Neuronal stem cell (in vitro differentiated cells): ENCODE measurements around the gene F8A3.

Source experiments
- DNase-seq: peaks from one replicate; pipeline ENCODE4 v3.0.0-alpha.2; 2013; ENCODE audit warnings: low spot score
- H2AFZ ChIP-seq: one replicate; pipeline ENCODE4 v1.6.1; 2013; ENCODE audit warnings: mild to moderate bottlenecking, low read length, inconsistent platforms
- H2AK5ac ChIP-seq: 2 replicates; pipeline ENCODE4 v1.6.1; 2013; ENCODE audit warnings: low read depth, mild to moderate bottlenecking, inconsistent platforms, low read length, moderate library complexity, mixed read lengths
- H2BK120ac ChIP-seq: 2 replicates; pipeline ENCODE4 v1.6.1; 2013; ENCODE audit warnings: low read depth, mild to moderate bottlenecking, inconsistent platforms, low read length, moderate library complexity, mixed read lengths
- H2BK12ac ChIP-seq: one replicate; pipeline ENCODE4 v1.6.1; 2013; ENCODE audit warnings: low read length, inconsistent platforms
- H2BK15ac ChIP-seq: 2 replicates; pipeline ENCODE4 v1.6.1; 2013; ENCODE audit warnings: mild to moderate bottlenecking, low read length, inconsistent platforms, mixed read lengths
- H2BK5ac ChIP-seq: one replicate; pipeline ENCODE4 v1.6.1; 2013; ENCODE audit warnings: inconsistent platforms, mild to moderate bottlenecking, low read length, moderate library complexity
- H3K14ac ChIP-seq: one replicate; pipeline ENCODE4 v1.6.1; 2013; ENCODE audit warnings: low read length, inconsistent platforms
- H3K18ac ChIP-seq: 2 replicates; pipeline ENCODE4 v1.6.1; 2013; ENCODE audit warnings: low read length, inconsistent platforms
- H3K23ac ChIP-seq: 2 replicates; pipeline ENCODE4 v1.6.1; 2013; ENCODE audit warnings: low read depth, mild to moderate bottlenecking, mixed read lengths, low read length, inconsistent platforms; ENCODE audit not compliant: poor library complexity
- H3K27ac ChIP-seq: replicated peaks from 3 replicates; pipeline ENCODE4 v1.5.1; 2013; ENCODE audit warnings: low read length, inconsistent platforms
- H3K27me3 ChIP-seq, 3 experiments: 2 replicates each; pipeline ENCODE4 v1.6.1; 2013; ENCODE audit warnings: low read length in 3 of 3, mild to moderate bottlenecking in 2 of 3, inconsistent platforms in 1 of 3, low read depth in 1 of 3, mixed read lengths in 1 of 3, moderate library complexity in 1 of 3; ENCODE audit not compliant: control insufficient read depth in 3 of 3, insufficient read depth in 3 of 3
- H3K36me3 ChIP-seq, 2 donors: replicated peaks in 1 of 2; 2 replicates each; pipeline ENCODE4 v1.6.1; 2013; ENCODE audit warnings: low read length in 2 of 2; ENCODE audit not compliant: control insufficient read depth in 2 of 2, insufficient read depth in 2 of 2
- H3K4ac ChIP-seq: 2 replicates; pipeline ENCODE4 v1.6.1; 2013; ENCODE audit warnings: inconsistent platforms, mild to moderate bottlenecking, low read length, moderate library complexity
- H3K4me1 ChIP-seq, 2 donors: 1 replicate in 1 of 2; 2 replicates in 1 of 2; pipeline ENCODE4 v1.6.1; 2013; ENCODE audit warnings: low read length in 2 of 2, low read depth in 1 of 2; ENCODE audit not compliant: control insufficient read depth in 2 of 2, insufficient read depth in 1 of 2
- H3K4me2 ChIP-seq: one replicate; pipeline ENCODE4 v1.6.1; 2013; ENCODE audit warnings: mild to moderate bottlenecking, low read length, inconsistent platforms; ENCODE audit not compliant: insufficient read depth, poor library complexity, severe bottlenecking
- H3K4me3 ChIP-seq, 2 donors: 2 replicates each; pipeline ENCODE4 v1.5.1; 2013; ENCODE audit warnings: low read length in 2 of 2, mild to moderate bottlenecking in 2 of 2, inconsistent platforms in 1 of 2, moderate library complexity in 1 of 2
- H3K79me1 ChIP-seq: one replicate; pipeline ENCODE4 v1.6.1; 2013; ENCODE audit warnings: low read depth, mild to moderate bottlenecking, inconsistent platforms, low read length, moderate library complexity
- H3K9ac ChIP-seq: one replicate; pipeline ENCODE4 v1.6.1; 2013; ENCODE audit warnings: mild to moderate bottlenecking, low read depth, low read length, inconsistent platforms; ENCODE audit not compliant: poor library complexity
- H3K9me3 ChIP-seq, 2 donors: replicated peaks in 1 of 2; 2 replicates each; pipeline versions ENCODE3 to v1.6.1; 2013; ENCODE audit warnings: low read length in 2 of 2, mild to moderate bottlenecking in 2 of 2, inconsistent platforms in 1 of 2, low read depth in 1 of 2, mixed read lengths in 1 of 2, moderate library complexity in 1 of 2; ENCODE audit not compliant: control insufficient read depth in 2 of 2, insufficient read depth in 1 of 2
- H4K8ac ChIP-seq: one replicate; pipeline ENCODE4 v1.6.1; 2013; ENCODE audit warnings: low read depth, mild to moderate bottlenecking, inconsistent platforms, low read length, moderate library complexity
- H4K91ac ChIP-seq: one replicate; pipeline ENCODE4 v1.6.1; 2013; ENCODE audit warnings: low read length, low read depth, mild to moderate bottlenecking, inconsistent platforms; ENCODE audit not compliant: poor library complexity
- WGBS, 2 donors: extraction: QIAGEN DNeasy Blood & Tissue Kit; methylation state at CpG; one replicate each; pipeline ENCODE4 v1.1.7; 2013; ENCODE audit warnings: missing lambda C conversion rate in 2 of 2, mixed read lengths in 1 of 2; ENCODE audit not compliant: insufficient read length in 2 of 2, insufficient replicate concordance in 1 of 2; ENCODE audit errors: extremely low coverage in 2 of 2; 5-methylcytosine and 5-hydroxymethylcytosine counted together

The F8A3 gene

DNA sequence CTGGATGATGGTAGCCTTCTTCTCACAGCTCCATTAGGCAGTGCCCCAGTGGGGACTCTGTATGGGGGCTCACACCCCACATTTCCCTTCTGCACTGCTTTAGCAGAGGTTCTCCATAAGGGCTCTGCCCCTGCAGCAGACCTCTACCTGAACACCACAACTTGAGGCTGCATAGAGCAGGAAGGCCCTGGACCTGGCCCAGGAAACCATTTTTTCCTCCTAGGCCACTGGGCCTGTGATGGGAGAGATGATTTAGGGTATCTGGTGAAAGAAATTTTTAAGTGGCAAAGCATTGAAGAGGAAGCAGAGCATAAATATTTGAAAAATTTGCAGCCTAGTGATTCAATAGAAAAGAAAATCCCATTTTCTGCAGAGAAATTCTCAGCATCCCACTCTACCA, 17.3 kb downstream of the F8A3 start:
- no peak overlapping the region for H2BK5ac ChIP-seq
- H4K8ac ChIP-seq, result no peak overlapping the region
- H2AK5ac ChIP-seq, result no peak overlapping the region
- no peak overlapping the region for H3K4me3 ChIP-seq
- no peak overlapping the region for H2AFZ ChIP-seq
- H2BK120ac ChIP-seq, result no peak overlapping the region
- no peaks in the 10 kb centered on the region for H3K27me3 ChIP-seq
- DNase-seq, result no peak
- no peak overlapping the region for H3K14ac ChIP-seq
- no peak overlapping the region for H4K91ac ChIP-seq
- no peak overlapping the region for H2BK12ac ChIP-seq
- H3K18ac ChIP-seq, result no peak overlapping the region
- no peak overlapping the region for H3K9ac ChIP-seq
- H3K4ac ChIP-seq, result no peak overlapping the region
- H3K27ac ChIP-seq, result no peak overlapping the region
- no peak overlapping the region for H3K4me2 ChIP-seq
- H3K36me3 ChIP-seq, result no peaks in the 10 kb centered on the region
- H3K79me1 ChIP-seq, result no peaks in the 10 kb centered on the region
- peaks cover 0 to 2% of the 10 kb centered on the region in 2 donors for H3K9me3 ChIP-seq
- H3K4me1 ChIP-seq, result no peaks in the 10 kb centered on the region
- H3K23ac ChIP-seq, result no peak overlapping the region
- no peak overlapping the region for H2BK15ac ChIP-seq

DNA sequence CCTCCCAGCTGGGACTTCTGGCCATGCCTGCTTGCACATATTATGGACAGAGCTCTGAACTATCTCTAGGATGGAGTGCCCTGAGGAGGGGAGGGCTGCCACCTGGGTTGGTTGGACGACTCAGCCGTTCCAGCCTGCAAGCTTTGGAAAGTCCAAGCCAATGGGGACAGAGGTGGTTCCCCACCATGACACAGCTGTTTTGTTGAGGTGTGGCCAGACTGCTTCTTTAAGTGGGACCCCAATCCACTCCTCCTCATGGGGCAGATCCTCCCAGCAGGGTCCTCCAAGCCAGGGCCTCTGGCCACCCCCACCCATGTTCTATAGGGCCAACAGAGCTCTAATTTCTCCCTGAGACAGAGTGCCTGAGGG, 22.7 kb downstream of the F8A3 start:
- no peak overlapping the region for H3K9ac ChIP-seq
- no CpG with 5 or more reads among the region's 2 CpGs for WGBS, 2 donors
- H2AK5ac ChIP-seq, result no peak overlapping the region
- H3K23ac ChIP-seq, result no peak overlapping the region
- H3K27ac ChIP-seq, result no peak overlapping the region
- H3K4me2 ChIP-seq, result no peak overlapping the region
- no peak overlapping the region for H2BK12ac ChIP-seq
- H3K4ac ChIP-seq, result no peak overlapping the region
- H3K79me1 ChIP-seq, result no peaks in the 10 kb centered on the region
- H4K8ac ChIP-seq, result no peak overlapping the region
- no peak overlapping the region for H4K91ac ChIP-seq
- no peak overlapping the region for H3K4me3 ChIP-seq
- H3K4me1 ChIP-seq, result no peaks in the 10 kb centered on the region
- no peaks in the 10 kb centered on the region for H3K36me3 ChIP-seq
- H2AFZ ChIP-seq, result no peak overlapping the region
- no peaks in the 10 kb centered on the region for H3K27me3 ChIP-seq
- H3K14ac ChIP-seq, result no peak overlapping the region
- no peak overlapping the region for H3K18ac ChIP-seq
- no peak overlapping the region for H2BK5ac ChIP-seq
- H2BK15ac ChIP-seq, result no peak overlapping the region
- no peak overlapping the region for H2BK120ac ChIP-seq
- no peak for DNase-seq
- no peaks in the 10 kb centered on the region for H3K9me3 ChIP-seq

DNA sequence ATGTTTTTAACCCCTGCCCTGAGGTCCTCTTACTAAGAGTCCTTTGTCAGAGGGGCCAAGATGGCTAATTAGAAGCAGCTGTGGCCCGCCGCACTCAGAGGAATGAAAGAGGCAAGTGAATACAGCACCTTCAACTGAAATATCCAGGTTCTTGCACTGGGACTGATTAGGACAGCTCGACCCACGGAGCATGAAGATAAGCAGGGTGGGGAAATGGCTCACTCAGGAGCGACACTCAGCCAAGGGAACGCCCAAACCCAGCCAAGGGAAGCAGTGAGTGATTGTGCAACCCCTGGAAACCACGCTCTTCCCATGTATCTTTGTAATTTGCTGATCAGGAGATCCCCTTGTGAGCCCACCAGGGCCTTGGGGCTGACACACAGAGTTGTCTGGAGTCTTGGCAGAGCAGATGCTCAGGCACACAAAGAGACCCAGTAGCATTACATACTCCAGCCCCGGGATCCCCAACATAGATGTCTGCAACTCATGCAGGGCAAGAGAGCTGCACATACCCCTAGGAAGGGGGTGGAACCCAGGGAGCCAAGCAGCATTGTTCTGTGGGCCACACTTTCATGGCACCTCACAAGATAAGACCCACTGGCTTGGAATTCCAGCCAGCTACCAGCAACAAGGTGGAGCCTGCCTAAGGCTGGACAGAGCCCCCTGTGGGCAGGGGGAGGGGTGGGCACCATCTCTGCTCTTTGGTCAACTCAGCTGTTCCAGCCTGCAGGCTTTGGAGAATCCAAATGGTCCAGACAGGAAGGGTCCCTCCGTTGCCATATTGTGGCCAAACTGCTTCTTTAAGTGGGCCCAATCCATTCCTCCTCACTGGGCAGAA, 23.3 kb downstream of the F8A3 start:
- Histone ChIP-seq H3K27ac (no peak overlapping the region), H3K4me3 (no peak overlapping the region), H2BK5ac (no peak overlapping the region), H3K4ac (no peak overlapping the region), H3K79me1 (no peaks in the 10 kb centered on the region), H3K9ac (no peak overlapping the region), H3K36me3 (no peaks in the 10 kb centered on the region), H2AK5ac (no peak overlapping the region), H2AFZ (no peak overlapping the region), H4K8ac (no peak overlapping the region), H3K18ac (no peak overlapping the region), H3K23ac (no peak overlapping the region), H3K4me1 (no peaks in the 10 kb centered on the region), H2BK12ac (no peak overlapping the region), H2BK120ac (no peak overlapping the region), H3K9me3 (no peaks in the 10 kb centered on the region), H4K91ac (no peak overlapping the region), H3K4me2 (no peak overlapping the region), H3K14ac (no peak overlapping the region), H2BK15ac (no peak overlapping the region), H3K27me3 (no peaks in the 10 kb centered on the region)
- WGBS, 2 donors, result no CpG with 5 or more reads among the region's 9 CpGs
- DNase-seq, result no peak

DNA sequence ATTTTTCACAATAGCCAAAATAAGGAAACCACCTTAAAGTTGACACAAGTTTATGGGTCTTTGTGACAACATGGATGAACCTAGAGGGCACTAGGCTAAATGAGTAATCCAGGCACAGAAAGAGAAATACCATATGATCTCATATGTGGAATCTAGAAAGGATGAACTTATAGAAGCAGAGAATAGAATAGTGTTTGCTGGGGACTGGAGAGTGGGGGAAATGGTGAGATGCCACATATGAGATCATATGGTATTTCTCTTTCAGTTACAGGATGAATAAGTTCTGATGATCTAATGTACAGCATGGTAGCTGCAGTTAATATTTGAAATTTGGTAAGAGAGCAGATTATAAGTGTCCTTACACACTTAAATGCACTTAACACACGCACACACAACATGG, 40.7 kb downstream of the F8A3 start:
- Histone ChIP-seq H2AFZ (no peak overlapping the region), H3K4me2 (no peak overlapping the region), H3K4ac (no peak overlapping the region), H3K36me3 (no peaks in the 10 kb centered on the region), H3K4me1 (no peaks in the 10 kb centered on the region), H4K8ac (no peak overlapping the region), H4K91ac (no peak overlapping the region), H3K79me1 (no peaks in the 10 kb centered on the region), H2BK5ac (no peak overlapping the region), H3K18ac (no peak overlapping the region), H2BK12ac (no peak overlapping the region), H3K14ac (no peak overlapping the region), H3K9me3 (no peaks in the 10 kb centered on the region), H3K9ac (no peak overlapping the region), H2BK120ac (no peak overlapping the region), H3K23ac (no peak overlapping the region), H3K4me3 (no peak overlapping the region), H2BK15ac (no peak overlapping the region), H3K27me3 (no peaks in the 10 kb centered on the region), H2AK5ac (no peak overlapping the region), H3K27ac (no peak overlapping the region)
- WGBS, 2 donors, result no CpG with 5 or more reads among the region's 1 CpG
- no peak for DNase-seq
